VCaP (cell line): ENCODE results near the gene SLC7A11.

Experiments used
- H3K27ac ChIP-seq: fragments of 450-650 bp; 2 replicates; pipeline ENCODE4 v1.5.1; 2017
- TF ChIP-seq, protein P1 (sequence below): fragments of 450-650 bp; conservative IDR thresholded peaks from 2 replicates; pipeline ENCODE4 v1.5.1; 2017; ENCODE audit warnings: mild to moderate bottlenecking, moderate library complexity

The SLC7A11 gene

DNA sequence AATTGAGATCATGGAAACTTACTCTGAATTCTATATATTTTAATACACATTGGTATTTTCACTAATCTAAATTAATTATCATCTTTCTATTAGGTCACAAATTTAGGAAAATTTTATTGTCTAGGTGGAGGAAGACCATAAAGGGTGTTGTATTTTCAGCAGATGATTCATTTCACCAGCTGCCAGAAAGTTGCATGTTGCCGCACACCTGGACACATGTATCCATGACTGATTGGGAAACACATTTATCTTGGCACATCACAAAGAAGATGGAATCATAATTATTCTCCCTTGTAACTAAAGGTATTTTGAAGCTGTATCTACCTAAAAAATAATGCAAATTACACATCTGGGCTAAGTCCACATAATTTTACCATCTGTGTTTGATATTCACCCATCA, 33.1 kb downstream of the SLC7A11 start:
- TF ChIP-seq, protein P1, sequence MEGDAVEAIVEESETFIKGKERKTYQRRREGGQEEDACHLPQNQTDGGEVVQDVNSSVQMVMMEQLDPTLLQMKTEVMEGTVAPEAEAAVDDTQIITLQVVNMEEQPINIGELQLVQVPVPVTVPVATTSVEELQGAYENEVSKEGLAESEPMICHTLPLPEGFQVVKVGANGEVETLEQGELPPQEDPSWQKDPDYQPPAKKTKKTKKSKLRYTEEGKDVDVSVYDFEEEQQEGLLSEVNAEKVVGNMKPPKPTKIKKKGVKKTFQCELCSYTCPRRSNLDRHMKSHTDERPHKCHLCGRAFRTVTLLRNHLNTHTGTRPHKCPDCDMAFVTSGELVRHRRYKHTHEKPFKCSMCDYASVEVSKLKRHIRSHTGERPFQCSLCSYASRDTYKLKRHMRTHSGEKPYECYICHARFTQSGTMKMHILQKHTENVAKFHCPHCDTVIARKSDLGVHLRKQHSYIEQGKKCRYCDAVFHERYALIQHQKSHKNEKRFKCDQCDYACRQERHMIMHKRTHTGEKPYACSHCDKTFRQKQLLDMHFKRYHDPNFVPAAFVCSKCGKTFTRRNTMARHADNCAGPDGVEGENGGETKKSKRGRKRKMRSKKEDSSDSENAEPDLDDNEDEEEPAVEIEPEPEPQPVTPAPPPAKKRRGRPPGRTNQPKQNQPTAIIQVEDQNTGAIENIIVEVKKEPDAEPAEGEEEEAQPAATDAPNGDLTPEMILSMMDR = no peak
- H3K27ac ChIP-seq = no peak overlapping the region

- no peak overlapping the region for H3K27ac ChIP-seq
- TF ChIP-seq, protein P1 = no peak
Observed at GRCh38 chr4:138205531-138206233, 36.5 kb downstream of the SLC7A11 start.

- TF ChIP-seq, protein P1 = no peak
Observed at GRCh38 chr4:138204507-138204906, 37.6 kb downstream of the SLC7A11 start.

DNA sequence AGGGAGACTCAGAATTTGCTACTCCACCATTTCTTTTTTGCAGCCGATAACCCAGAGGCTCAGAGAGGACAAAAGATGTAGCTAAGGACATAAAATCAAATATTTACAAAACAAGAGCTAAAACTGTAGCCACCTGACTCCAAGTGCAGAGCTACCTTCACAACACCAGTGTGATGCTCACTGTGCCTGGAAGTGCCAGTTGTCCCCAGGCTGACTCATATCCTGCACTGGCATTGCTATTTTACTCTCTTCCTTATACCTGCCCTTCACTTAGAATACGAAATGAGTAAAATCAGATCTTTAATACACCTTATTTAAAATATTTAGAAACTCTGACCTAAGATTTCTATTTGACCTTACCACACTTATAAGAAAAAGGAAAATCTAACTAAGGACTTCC, 39.5 kb downstream of the SLC7A11 start:
- TF ChIP-seq, protein P1 = no peak
- no peak overlapping the region for H3K27ac ChIP-seq

More at GRCh38 chr4:138204507-138204906, 37.6 kb downstream of the SLC7A11 start:
- no peak overlapping the region for H3K27ac ChIP-seq

GRCh38 chr4:138200236-138200590, 41.9 kb downstream of the SLC7A11 start:
- TF ChIP-seq, protein P1 = no peak
- H3K27ac ChIP-seq = peak overlapping the region; percentile 41

- H3K27ac ChIP-seq = peak overlapping the region; percentile 41
- TF ChIP-seq, protein P1 = no peak
Observed at GRCh38 chr4:138199568-138200235, 42.4 kb downstream of the SLC7A11 start.

DNA sequence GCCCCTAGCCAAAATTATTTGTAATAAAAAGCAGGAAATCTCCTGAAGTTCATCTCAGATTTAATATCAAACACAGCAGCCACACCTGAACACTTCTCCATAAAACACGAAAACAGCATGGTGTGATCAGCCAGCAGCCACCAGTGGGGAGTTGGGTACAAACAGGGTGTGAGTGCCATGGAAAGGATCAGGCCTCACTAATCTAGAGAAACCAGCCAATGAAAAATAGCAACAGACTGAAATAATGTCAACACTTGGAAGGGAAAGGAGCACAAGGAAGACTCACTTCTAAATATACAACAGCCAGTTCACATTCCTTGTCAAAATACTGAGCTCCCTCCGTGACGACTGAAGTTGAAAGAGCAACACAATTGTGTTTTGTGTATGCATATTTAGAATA, 46.0 kb downstream of the SLC7A11 start:
- H3K27ac ChIP-seq = no peak overlapping the region
- TF ChIP-seq, protein P1 = no peak
